Measurements from ENCODE around the gene ASIC1. TPM values are rescaled to one million over a fixed set of nuclear protein-coding genes. Genes with fewer than 3 reads are reported as not detected.

ASIC1 gene
- polyA plus RNA-seq, 3 donors: not detected

DNA sequence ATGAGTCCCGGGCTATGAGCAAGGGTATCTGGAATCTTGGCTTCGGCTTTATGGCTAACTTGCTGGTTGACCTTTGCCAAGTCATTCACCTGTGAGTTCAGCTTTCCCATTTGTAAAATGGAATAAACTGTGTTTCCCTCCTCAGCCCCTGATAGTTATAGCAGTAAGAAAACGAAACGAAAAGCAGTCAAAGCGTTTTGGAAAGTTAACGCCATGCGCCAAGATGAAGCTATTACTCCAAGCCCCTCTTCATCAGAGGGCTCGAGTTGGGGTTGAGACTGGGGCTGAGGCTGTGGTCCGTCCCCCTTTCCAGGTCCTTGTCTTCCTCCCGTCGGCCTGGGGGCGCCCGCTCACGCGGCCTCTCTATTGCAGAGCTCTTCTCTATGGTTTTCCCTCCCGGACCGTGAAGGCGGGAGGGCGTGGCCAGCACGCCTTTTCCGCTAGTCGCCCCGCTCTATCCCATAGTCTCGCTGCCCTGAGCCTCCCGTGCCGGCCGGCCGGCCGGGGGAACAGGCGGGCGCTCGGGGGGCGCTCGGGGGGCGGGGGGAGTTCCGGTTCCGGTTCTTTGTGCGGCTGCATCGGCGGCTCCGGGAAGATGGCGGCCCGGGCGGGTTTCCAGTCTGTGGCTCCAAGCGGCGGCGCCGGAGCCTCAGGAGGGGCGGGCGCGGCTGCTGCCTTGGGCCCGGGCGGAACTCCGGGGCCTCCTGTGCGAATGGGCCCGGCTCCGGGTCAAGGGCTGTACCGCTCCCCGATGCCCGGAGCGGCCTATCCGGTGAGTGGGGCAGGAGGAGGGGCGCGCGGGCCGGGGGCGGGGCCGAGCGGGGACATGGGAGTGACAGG is 27.6 kb downstream of the ASIC1 start, which contains the start of gene SMARCD1:
Gene SMARCD1 (plus strand): TSS at position 568 of the 840 bp plus-strand sequence. CDS start 28 bp downstream, at position 596.
- 0% methylated on average over 49 of the region's 69 CpGs for whole genome bisulfite sequencing (ENCODE audit: insufficient coverage)
- Histone ChIP-seq H3K4me2 (replicated peaks; ENCODE audit: extremely low read depth, low read length, poor library complexity, severe bottlenecking) (peak within 1 kb of the TSS; percentile 76), H3K4me1 (ENCODE audit: control insufficient read depth in 1 of 2, insufficient read depth in 2 of 2, low read length in 2 of 2) (peaks cover 11 to 14% of the 10 kb centered on the region in 2 donors), H3K27ac (ENCODE audit: low read depth in 1 of 2, low read length in 2 of 2) (peak within 1 kb of the TSS; percentile 75 to 93), H3K9me3 (replicated peaks in 1 of 2; ENCODE audit: control insufficient read depth in 1 of 2, insufficient read depth in 1 of 2, low read length in 2 of 2) (no peaks in the 10 kb centered on the region), H2AFZ (ENCODE audit: insufficient read depth, low read depth, low read length, poor library complexity, severe bottlenecking) (peak within 1 kb of the TSS; percentile 97), H3K79me2 (ENCODE audit: insufficient read depth, low read length) (peaks cover 13% of the 10 kb centered on the region), H3K27me3 (ENCODE audit: control insufficient read depth in 2 of 2, insufficient read depth in 2 of 2, low read length in 2 of 2) (no peaks in the 10 kb centered on the region), H3K4me3 (replicated peaks in 1 of 3; ENCODE audit: low read depth in 2 of 3, low read length in 3 of 3) (peak within 1 kb of the TSS; percentile 82 to 95 (median 94)), H3K36me3 (replicated peaks in 1 of 2; ENCODE audit: control insufficient read depth in 1 of 2, insufficient read depth in 2 of 2, low read length in 2 of 2) (peaks cover 23 to 32% of the 10 kb centered on the region in 2 donors), H3K9ac (ENCODE audit: insufficient read depth, low read length, poor library complexity, severe bottlenecking) (peak within 1 kb of the TSS; percentile 92), H4K20me1 (ENCODE audit: insufficient read depth, low read length) (no peaks in the 10 kb centered on the region)
- DNase-seq: peak; percentile 65 to 75 (median 73)
- Mint-ChIP-seq H3K27me3 (ENCODE audit: low read depth in 3 of 3) (peaks cover 7 to 11% (median 7%) of the 10 kb centered on the region in 3 donors), H3K27ac (peak within 1 kb of the TSS; percentile 76 to 95 (median 93)), H3K4me1 (peaks cover 21% of the 10 kb centered on the region), H3K4me3 (peak within 1 kb of the TSS; percentile 86 to 93), H3K36me3 (peaks cover 30 to 34% of the 10 kb centered on the region in 2 donors), H3K9me3 (peaks cover 0 to 2% (median 0%) of the 10 kb centered on the region in 7 donors)
- intact Hi-C loops (cut with micrococcal nuclease): no loop called here
- peak; percentile 17 for TF ChIP-seq CTCF (IDR thresholded peaks at IDR 0.05)

GRCh38 chr12:50085615-50086072 is 28.2 kb downstream of the ASIC1 start:
- peaks cover 1 to 6% (median 6%) of the 10 kb centered on the region in 3 donors for H3K27me3 Mint-ChIP-seq (ENCODE audit: low read depth in 3 of 3)
- Histone ChIP-seq H3K4me2 (replicated peaks; ENCODE audit: extremely low read depth, low read length, poor library complexity, severe bottlenecking) (peak overlapping the region; percentile 76), H3K79me2 (ENCODE audit: insufficient read depth, low read length) (peaks cover 13% of the 10 kb centered on the region), H3K4me3 (replicated peaks in 1 of 3; ENCODE audit: low read depth in 2 of 3, low read length in 3 of 3) (peak overlapping the region; percentile 82 to 95 (median 94)), H3K27ac (ENCODE audit: low read depth in 1 of 2, low read length in 2 of 2) (peak overlapping the region in 1 of 2 donors; percentile 93), H3K9ac (ENCODE audit: insufficient read depth, low read length, poor library complexity, severe bottlenecking) (peak overlapping the region; percentile 92), H3K9me3 (replicated peaks in 1 of 2; ENCODE audit: control insufficient read depth in 1 of 2, insufficient read depth in 1 of 2, low read length in 2 of 2) (no peaks in the 10 kb centered on the region), H2AFZ (ENCODE audit: insufficient read depth, low read depth, low read length, poor library complexity, severe bottlenecking) (peak overlapping the region; percentile 97), H3K36me3 (replicated peaks in 1 of 2; ENCODE audit: control insufficient read depth in 1 of 2, insufficient read depth in 2 of 2, low read length in 2 of 2) (peaks cover 28 to 38% of the 10 kb centered on the region in 2 donors), H4K20me1 (ENCODE audit: insufficient read depth, low read length) (no peaks in the 10 kb centered on the region), H3K4me1 (ENCODE audit: control insufficient read depth in 1 of 2, insufficient read depth in 2 of 2, low read length in 2 of 2) (peaks cover 11 to 14% of the 10 kb centered on the region in 2 donors), H3K27me3 (ENCODE audit: control insufficient read depth in 2 of 2, insufficient read depth in 2 of 2, low read length in 2 of 2) (no peaks in the 10 kb centered on the region)
- peak overlapping the region; percentile 75 to 91 (median 88) for H3K27ac Mint-ChIP-seq
- H3K9me3 Mint-ChIP-seq: peaks cover 0 to 2% (median 0%) of the 10 kb centered on the region in 7 donors
- WGBS (ENCODE audit: insufficient coverage): 31% methylated on average over 7 of the region's 8 CpGs
- peaks cover 35 to 39% of the 10 kb centered on the region in 2 donors for H3K36me3 Mint-ChIP-seq
- intact Hi-C loops (cut with micrococcal nuclease): no loop called here
- no peak for TF ChIP-seq CTCF (IDR thresholded peaks at IDR 0.05)
- no peak for DNase-seq
- peaks cover 21% of the 10 kb centered on the region for H3K4me1 Mint-ChIP-seq
- peak overlapping the region; percentile 83 to 89 for H3K4me3 Mint-ChIP-seq

All from CD14-positive monocyte (primary cell).